Nephron (organoid): ENCODE measurements around the gene RIC3.

ENCODE experiments used
- H3K27ac Mint-ChIP-seq, 3 experiments: 2 replicates each; pipeline ENCODE4 v1.8.0; 2020; ENCODE audit warnings: mixed read lengths in 3 of 3, mild to moderate bottlenecking in 2 of 3, moderate library complexity in 1 of 3
- H3K27me3 Mint-ChIP-seq: 2 replicates; pipeline ENCODE4 v1.8.0; 2021; ENCODE audit warnings: low read depth, mild to moderate bottlenecking, moderate library complexity, mixed read lengths
- H3K36me3 Mint-ChIP-seq: 2 replicates; pipeline ENCODE4 v1.8.0; 2020; ENCODE audit warnings: low read depth, mixed read lengths
- H3K4me1 Mint-ChIP-seq: 2 replicates; pipeline ENCODE4 v1.8.0; 2020; ENCODE audit warnings: mixed read lengths
- H3K4me3 Mint-ChIP-seq, 3 experiments: 2 replicates each; pipeline ENCODE4 v1.8.0; 2020; ENCODE audit warnings: mild to moderate bottlenecking in 3 of 3, mixed read lengths in 3 of 3, moderate library complexity in 2 of 3
- H3K9me3 Mint-ChIP-seq: 2 replicates; pipeline ENCODE4 v1.8.0; 2020; ENCODE audit warnings: mixed read lengths
- TF ChIP-seq, protein P1 (sequence below), 3 experiments: fragments of 200-600 bp; sonication (generic); IDR thresholded peaks; one replicate each; pipeline ENCODE4 v1.5.0; 2021; ENCODE audit warnings: antibody characterized with exemption in 3 of 3; ENCODE audit not compliant: unreplicated experiment in 3 of 3

Gene RIC3

GRCh38 chr11:8089791-8090510 lies 78.9 kb downstream of the RIC3 start:
- H3K9me3 Mint-ChIP-seq: no peaks in the 10 kb centered on the region
- H3K27me3 Mint-ChIP-seq: peaks cover 5% of the 10 kb centered on the region
- no peak overlapping the region for H3K4me3 Mint-ChIP-seq
- H3K36me3 Mint-ChIP-seq: peaks cover 8% of the 10 kb centered on the region
- H3K4me1 Mint-ChIP-seq: peaks cover 30% of the 10 kb centered on the region
- H3K27ac Mint-ChIP-seq: no peak overlapping the region
- TF ChIP-seq, protein P1, sequence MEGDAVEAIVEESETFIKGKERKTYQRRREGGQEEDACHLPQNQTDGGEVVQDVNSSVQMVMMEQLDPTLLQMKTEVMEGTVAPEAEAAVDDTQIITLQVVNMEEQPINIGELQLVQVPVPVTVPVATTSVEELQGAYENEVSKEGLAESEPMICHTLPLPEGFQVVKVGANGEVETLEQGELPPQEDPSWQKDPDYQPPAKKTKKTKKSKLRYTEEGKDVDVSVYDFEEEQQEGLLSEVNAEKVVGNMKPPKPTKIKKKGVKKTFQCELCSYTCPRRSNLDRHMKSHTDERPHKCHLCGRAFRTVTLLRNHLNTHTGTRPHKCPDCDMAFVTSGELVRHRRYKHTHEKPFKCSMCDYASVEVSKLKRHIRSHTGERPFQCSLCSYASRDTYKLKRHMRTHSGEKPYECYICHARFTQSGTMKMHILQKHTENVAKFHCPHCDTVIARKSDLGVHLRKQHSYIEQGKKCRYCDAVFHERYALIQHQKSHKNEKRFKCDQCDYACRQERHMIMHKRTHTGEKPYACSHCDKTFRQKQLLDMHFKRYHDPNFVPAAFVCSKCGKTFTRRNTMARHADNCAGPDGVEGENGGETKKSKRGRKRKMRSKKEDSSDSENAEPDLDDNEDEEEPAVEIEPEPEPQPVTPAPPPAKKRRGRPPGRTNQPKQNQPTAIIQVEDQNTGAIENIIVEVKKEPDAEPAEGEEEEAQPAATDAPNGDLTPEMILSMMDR (IDR thresholded peaks at IDR 0.05; ENCODE audit: unreplicated experiment in 3 of 3): no peak

DNA sequence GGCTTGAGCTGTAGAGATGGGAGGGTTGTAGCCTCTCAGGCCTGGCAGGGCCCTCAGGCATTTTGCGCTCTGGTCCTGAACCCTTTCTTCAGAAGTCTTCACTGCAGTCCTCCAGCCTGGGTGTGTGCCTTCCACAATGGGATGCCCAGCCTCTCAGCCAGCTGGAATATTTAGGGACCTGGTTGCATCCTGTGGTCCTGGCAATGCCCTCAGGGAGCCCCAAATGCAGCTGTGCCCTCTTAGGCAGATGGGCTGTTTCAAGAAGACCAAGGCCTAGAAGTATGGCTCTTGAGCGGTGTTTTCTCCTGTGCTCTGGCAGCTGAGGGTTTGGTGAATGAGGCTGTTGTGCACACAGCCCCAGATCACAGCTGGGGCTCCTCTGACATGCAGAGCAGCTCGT lies 81.1 kb downstream of the RIC3 start:
- Mint-ChIP-seq H3K27me3 (peaks cover 5% of the 10 kb centered on the region), H3K4me3 (no peak overlapping the region), H3K9me3 (no peaks in the 10 kb centered on the region), H3K4me1 (peaks cover 45% of the 10 kb centered on the region), H3K36me3 (peaks cover 3% of the 10 kb centered on the region), H3K27ac (no peak overlapping the region)
- TF ChIP-seq, protein P1 (IDR thresholded peaks at IDR 0.05; ENCODE audit: unreplicated experiment in 3 of 3): no peak

DNA sequence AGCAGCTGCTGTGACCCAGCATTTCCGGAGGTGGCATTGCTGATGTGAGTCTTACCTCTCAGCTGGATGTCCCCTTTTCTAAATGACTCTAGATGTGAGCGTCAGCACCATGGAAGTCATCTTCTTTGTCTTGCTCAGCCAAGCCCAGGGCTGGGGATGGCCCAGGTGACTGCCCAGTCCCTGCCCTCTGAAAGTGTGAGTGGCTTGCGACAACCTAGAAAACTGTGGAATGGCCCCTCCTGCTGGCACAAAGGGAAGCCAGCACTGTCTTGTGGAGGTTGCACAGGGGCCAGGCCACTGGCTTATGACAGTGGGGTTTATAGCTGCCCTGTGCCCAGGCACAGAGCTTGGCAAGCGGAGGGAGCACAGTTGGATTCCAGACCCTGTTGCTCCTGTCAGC lies 81.6 kb downstream of the RIC3 start:
- no peaks in the 10 kb centered on the region for H3K9me3 Mint-ChIP-seq
- TF ChIP-seq, protein P1 (IDR thresholded peaks at IDR 0.05; ENCODE audit: unreplicated experiment in 3 of 3): peak in 1 of 3 experiments; percentile 17
- peaks cover 47% of the 10 kb centered on the region for H3K4me1 Mint-ChIP-seq
- H3K36me3 Mint-ChIP-seq: no peaks in the 10 kb centered on the region
- no peak overlapping the region for H3K27ac Mint-ChIP-seq
- no peak overlapping the region for H3K4me3 Mint-ChIP-seq
- H3K27me3 Mint-ChIP-seq: peaks cover 5% of the 10 kb centered on the region

GRCh38 chr11:8086571-8086970 lies 82.3 kb downstream of the RIC3 start:
- no peaks in the 10 kb centered on the region for H3K36me3 Mint-ChIP-seq

GRCh38 chr11:8086001-8086479 lies 82.8 kb downstream of the RIC3 start:
- Mint-ChIP-seq H3K4me1 (peaks cover 53% of the 10 kb centered on the region), H3K9me3 (no peaks in the 10 kb centered on the region), H3K27ac (peak overlapping the region in 2 of 3 experiments; percentile 5 to 24), H3K4me3 (peak overlapping the region in 1 of 3 experiments; percentile 18), H3K36me3 (no peaks in the 10 kb centered on the region), H3K27me3 (peaks cover 5% of the 10 kb centered on the region)
- TF ChIP-seq, protein P1 (IDR thresholded peaks at IDR 0.05; ENCODE audit: unreplicated experiment in 3 of 3): no peak

More at GRCh38 chr11:8086571-8086970, 82.3 kb downstream of the RIC3 start:
- Mint-ChIP-seq H3K27ac (peak overlapping the region in 1 of 3 experiments; percentile 5), H3K9me3 (no peaks in the 10 kb centered on the region), H3K4me1 (peaks cover 53% of the 10 kb centered on the region), H3K4me3 (no peak overlapping the region), H3K27me3 (peaks cover 5% of the 10 kb centered on the region)
- TF ChIP-seq, protein P1 (IDR thresholded peaks at IDR 0.05; ENCODE audit: unreplicated experiment in 3 of 3): no peak
